Upper lobe of left lung (tissue), 6 donors: ENCODE results near the gene LMO7. TPM values are rescaled to one million over a fixed set of nuclear protein-coding genes. Genes with fewer than 3 reads are reported as not detected.
A peak's percentile ranks its signal among the peaks of the same experiment; 100 is the strongest.

ENCODE experiments used
- ATAC-seq, 2 donors: fragments of 200-7000 bp; cut with Tn5 transposase; one replicate each; pipeline ENCODE4 v1.9.1; 2022; ENCODE audit warnings: mild to moderate bottlenecking in 2 of 2, moderate library complexity in 2 of 2; ENCODE audit not compliant: low FRiP score in 2 of 2
- DNase-seq, 2 donors: peaks; one replicate each; pipeline ENCODE4 v3.0.0-alpha.2; 2019 to 2020
- H3K27ac ChIP-seq, 4 donors: fragments of 200-600 bp; sonication (generic); one replicate each; pipeline ENCODE4 v1.5.1; 2016 to 2019
- H3K27me3 ChIP-seq, 4 donors: fragments of 200-600 bp; sonication (generic); one replicate each; pipeline ENCODE4 v1.5.1; 2017 to 2019
- H3K36me3 ChIP-seq, 4 donors: fragments of 200-600 bp; sonication (generic); one replicate each; pipeline ENCODE4 v1.5.1; 2016 to 2019
- H3K4me1 ChIP-seq, 4 donors: fragments of 200-600 bp; sonication (generic); one replicate each; pipeline ENCODE4 v1.5.1; 2018 to 2019
- H3K4me3 ChIP-seq, 4 donors: fragments of 200-600 bp; sonication (generic); one replicate each; pipeline ENCODE4 v1.5.1; 2017 to 2019; ENCODE audit warnings: mild to moderate bottlenecking in 2 of 4, moderate library complexity in 1 of 4
- H3K9me3 ChIP-seq, 4 donors: fragments of 200-600 bp; sonication (generic); one replicate each; pipeline ENCODE4 v1.5.1; 2018 to 2019
- CTCF ChIP-seq, 6 experiments: fragments of 450-650 bp in 4 of 6; fragments of 200-600 bp in 2 of 6; sonication (generic) in 2 of 6; IDR thresholded peaks; one replicate each; pipeline ENCODE4 v1.5.1; 2016 to 2019; ENCODE audit warnings: antibody characterized with exemption in 6 of 6
- EP300 ChIP-seq, 4 donors: sonication (generic); formaldehyde crosslinking; IDR thresholded peaks; one replicate each; pipeline ENCODE4 v1.5.1; 2017; ENCODE audit warnings: antibody characterized with exemption in 4 of 4, control low read depth in 2 of 4
- POLR2A ChIP-seq, 4 donors: fragments of 450-650 bp; IDR thresholded peaks; one replicate each; pipeline ENCODE4 v1.5.1; 2016 to 2017; ENCODE audit warnings: antibody characterized with exemption in 4 of 4, mild to moderate bottlenecking in 2 of 4
- POLR2AphosphoS5 ChIP-seq, 2 donors: sonication (generic); formaldehyde crosslinking; IDR thresholded peaks; one replicate each; pipeline ENCODE4 v1.5.1; 2017; ENCODE audit warnings: antibody characterized with exemption in 2 of 2
- WGBS, 2 donors: methylation state at CpG; one replicate each; pipeline ENCODE4 v1.1.5; 2017 to 2018; 5-methylcytosine and 5-hydroxymethylcytosine counted together
- total RNA-seq, 6 donors: library from RNA; depleted of rRNA in 4 of 6; stranded (reverse); fragments of >200 nt in 4 of 6; gene quantifications; one replicate each; pipeline versions ENCODE4 v1.1.0 to v1.2.1, GENCODE V29; 2016 to 2021
- donor health status: DM: no; HTN: no; CAD: no; lungs with moderate emphysema.
- donor health status: DM: no; HTN: yes; CAD: no; lungs with severe emphysema.

Gene LMO7
- total RNA-seq, 6 donors from 2014 or later = 327 to 1,155 (median 811) TPM

GRCh38 chr13:75766636-75767035, 130.5 kb downstream of the LMO7 start:
- Histone ChIP-seq H3K9me3 (no peaks in the 10 kb centered on the region), H3K27me3 (no peaks in the 10 kb centered on the region), H3K36me3 (no peaks in the 10 kb centered on the region), H3K27ac (peak overlapping the region in 3 of 4 donors; percentile 15 to 58 (median 56)), H3K4me3 (peak overlapping the region in 1 of 4 donors; percentile 43), H3K4me1 (peaks cover 8 to 19% (median 15%) of the 10 kb centered on the region in 4 donors)
- ATAC-seq (no peak), DNase-seq (no peak)
- no peak for TF ChIP-seq CTCF (IDR thresholded peaks at IDR 0.05)
- TF ChIP-seq POLR2AphosphoS5 (IDR thresholded peaks at IDR 0.05) = no peak
- TF ChIP-seq EP300 (IDR thresholded peaks at IDR 0.05) = no peak
- no peak for TF ChIP-seq POLR2A (IDR thresholded peaks at IDR 0.05)
- 38 to 43% methylated on average over 2 of the region's 2 CpGs for WGBS, 2 donors

GRCh38 chr13:75769141-75769905, 133.2 kb downstream of the LMO7 start:
- TF ChIP-seq POLR2A (IDR thresholded peaks at IDR 0.05) = no peak
- TF ChIP-seq EP300 (IDR thresholded peaks at IDR 0.05) = no peak
- TF ChIP-seq CTCF (IDR thresholded peaks at IDR 0.05) = no peak
- no peak for TF ChIP-seq POLR2AphosphoS5 (IDR thresholded peaks at IDR 0.05)
- H3K27ac ChIP-seq = peak overlapping the region in 3 of 4 donors; percentile 4 to 56 (median 17)
- no peaks in the 10 kb centered on the region for H3K9me3 ChIP-seq
- ATAC-seq = no peak
- DNase-seq = no peak
- peaks cover 3 to 19% (median 15%) of the 10 kb centered on the region in 4 donors for H3K4me1 ChIP-seq
- H3K4me3 ChIP-seq = peak overlapping the region in 1 of 4 donors; percentile 9
- 52 to 59% methylated on average over 1 of the region's 1 CpG for WGBS, 2 donors
- H3K36me3 ChIP-seq = no peaks in the 10 kb centered on the region
- no peaks in the 10 kb centered on the region for H3K27me3 ChIP-seq

- DNase-seq (no peak), ATAC-seq (peak in 1 of 2 donors; percentile 15)
- TF ChIP-seq EP300 (IDR thresholded peaks at IDR 0.05) (no peak), POLR2AphosphoS5 (IDR thresholded peaks at IDR 0.05) (no peak)
- H3K36me3 ChIP-seq = no peaks in the 10 kb centered on the region
- peak overlapping the region in 2 of 4 donors; percentile 4 to 56 for H3K27ac ChIP-seq
- peaks cover 0 to 19% (median 15%) of the 10 kb centered on the region in 4 donors for H3K4me1 ChIP-seq
- 70 to 84% methylated on average over 1 of the region's 1 CpG for WGBS, 2 donors
- H3K4me3 ChIP-seq = peak overlapping the region in 1 of 4 donors; percentile 9
- no peaks in the 10 kb centered on the region for H3K27me3 ChIP-seq
- no peaks in the 10 kb centered on the region for H3K9me3 ChIP-seq
Observed at GRCh38 chr13:75770164-75770563, 134.0 kb downstream of the LMO7 start.

DNA sequence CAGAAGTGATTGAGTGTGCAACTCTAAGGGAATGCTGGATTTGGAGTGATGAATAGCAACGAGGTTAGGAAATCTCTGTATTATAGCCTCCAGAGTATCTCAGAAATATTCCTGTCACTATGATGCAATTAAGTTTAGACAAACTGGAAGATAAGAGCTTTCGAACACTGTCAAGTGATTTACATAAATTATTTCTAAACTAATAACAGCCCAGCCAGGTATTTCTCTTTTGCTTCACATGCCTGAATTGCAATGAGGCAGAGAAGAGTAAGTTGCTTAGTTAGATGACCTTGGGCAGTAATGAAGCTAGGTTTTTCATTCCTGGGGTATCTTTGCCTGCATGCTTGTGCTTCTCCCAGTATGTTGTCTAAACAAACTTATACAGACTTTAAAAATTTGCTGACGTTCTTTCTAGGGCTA, 134.5 kb downstream of the LMO7 start:
- no peaks in the 10 kb centered on the region for H3K36me3 ChIP-seq
- 65 to 71% methylated on average over 3 of the region's 3 CpGs for WGBS, 2 donors

DNA sequence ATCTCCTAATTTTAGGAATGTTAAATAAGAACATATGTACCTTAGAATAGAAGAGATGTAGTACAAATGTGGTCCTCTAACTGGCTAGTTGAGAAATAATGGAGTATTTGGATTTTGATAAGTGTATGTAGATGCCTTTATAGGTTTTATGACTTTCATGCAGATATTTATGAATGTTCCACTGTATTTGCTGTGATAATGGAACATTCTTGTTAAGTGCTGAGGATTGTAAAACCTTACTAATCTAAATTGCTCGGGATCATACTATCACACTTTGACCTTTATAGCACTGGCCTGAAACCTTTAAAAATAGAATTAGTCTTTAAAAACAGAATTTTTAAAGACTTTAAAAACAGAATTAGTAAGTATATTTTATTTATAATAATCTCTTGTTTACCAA, 135.1 kb downstream of the LMO7 start:
- DNase-seq (no peak), ATAC-seq (no peak)
- Histone ChIP-seq H3K4me3 (no peak overlapping the region), H3K27me3 (no peaks in the 10 kb centered on the region), H3K9me3 (no peaks in the 10 kb centered on the region), H3K4me1 (peaks cover 0 to 19% (median 15%) of the 10 kb centered on the region in 4 donors), H3K27ac (peak overlapping the region in 1 of 4 donors; percentile 56), H3K36me3 (no peaks in the 10 kb centered on the region)
- TF ChIP-seq CTCF (IDR thresholded peaks at IDR 0.05) (no peak), POLR2AphosphoS5 (IDR thresholded peaks at IDR 0.05) (no peak), EP300 (IDR thresholded peaks at IDR 0.05) (no peak), POLR2A (IDR thresholded peaks at IDR 0.05) (no peak)
- WGBS, 2 donors = 84 to 85% methylated on average over 1 of the region's 1 CpG

More for the DNA sequence above, 134.5 kb downstream of the LMO7 start:
- no peaks in the 10 kb centered on the region for H3K9me3 ChIP-seq
- DNase-seq = no peak
- H3K4me3 ChIP-seq = peak overlapping the region in 1 of 4 donors; percentile 9
- peak overlapping the region in 3 of 4 donors; percentile 4 to 56 (median 35) for H3K27ac ChIP-seq
- no peaks in the 10 kb centered on the region for H3K27me3 ChIP-seq
- peaks cover 0 to 19% (median 15%) of the 10 kb centered on the region in 4 donors for H3K4me1 ChIP-seq
- peak in 1 of 2 donors; percentile 37 for ATAC-seq
- TF ChIP-seq EP300 (IDR thresholded peaks at IDR 0.05) (peak in 1 of 4 donors; percentile 3), POLR2A (IDR thresholded peaks at IDR 0.05) (no peak), POLR2AphosphoS5 (IDR thresholded peaks at IDR 0.05) (no peak)
